ENCODE data around the gene CYP26B1.

DNA sequence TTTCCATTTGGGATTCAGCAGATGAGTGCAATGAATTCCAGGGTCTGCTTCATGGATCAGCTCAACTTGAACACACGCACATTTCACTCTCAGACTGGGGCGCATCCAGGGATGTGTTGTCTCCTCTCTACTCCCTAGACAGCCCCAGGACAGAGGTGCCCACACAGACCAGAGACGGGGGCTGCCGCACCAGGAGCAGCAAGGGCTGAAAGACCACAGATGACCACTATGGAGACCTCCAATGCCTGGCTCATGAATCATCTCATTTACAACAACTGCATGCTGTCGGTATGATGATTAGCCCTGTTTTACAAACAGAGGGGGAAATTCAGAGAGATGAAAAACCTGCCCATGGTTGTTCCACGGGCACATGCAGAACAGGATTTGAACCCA is 63.1 kb downstream of the CYP26B1 start:
- TF ChIP-seq, protein P1, sequence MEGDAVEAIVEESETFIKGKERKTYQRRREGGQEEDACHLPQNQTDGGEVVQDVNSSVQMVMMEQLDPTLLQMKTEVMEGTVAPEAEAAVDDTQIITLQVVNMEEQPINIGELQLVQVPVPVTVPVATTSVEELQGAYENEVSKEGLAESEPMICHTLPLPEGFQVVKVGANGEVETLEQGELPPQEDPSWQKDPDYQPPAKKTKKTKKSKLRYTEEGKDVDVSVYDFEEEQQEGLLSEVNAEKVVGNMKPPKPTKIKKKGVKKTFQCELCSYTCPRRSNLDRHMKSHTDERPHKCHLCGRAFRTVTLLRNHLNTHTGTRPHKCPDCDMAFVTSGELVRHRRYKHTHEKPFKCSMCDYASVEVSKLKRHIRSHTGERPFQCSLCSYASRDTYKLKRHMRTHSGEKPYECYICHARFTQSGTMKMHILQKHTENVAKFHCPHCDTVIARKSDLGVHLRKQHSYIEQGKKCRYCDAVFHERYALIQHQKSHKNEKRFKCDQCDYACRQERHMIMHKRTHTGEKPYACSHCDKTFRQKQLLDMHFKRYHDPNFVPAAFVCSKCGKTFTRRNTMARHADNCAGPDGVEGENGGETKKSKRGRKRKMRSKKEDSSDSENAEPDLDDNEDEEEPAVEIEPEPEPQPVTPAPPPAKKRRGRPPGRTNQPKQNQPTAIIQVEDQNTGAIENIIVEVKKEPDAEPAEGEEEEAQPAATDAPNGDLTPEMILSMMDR (IDR thresholded peaks at IDR 0.05; ENCODE audit: insufficient read depth, low read depth, low read length) = no peak
- TF ChIP-seq EZH2 (IDR thresholded peaks at IDR 0.05; ENCODE audit: insufficient read depth, low read length) = no peak

Measured in astrocyte (in vitro differentiated cells and primary cell).